Ishikawa (cell line): ENCODE measurements around the gene MMP24.

ENCODE experiments used
- CEBPB ChIP-seq: IDR thresholded peaks from 2 replicates; pipeline ENCODE4 v1.6.1; 2012
- CREB1 ChIP-seq: IDR thresholded peaks from 2 replicates; pipeline ENCODE4 v1.6.1; 2012; ENCODE audit warnings: low read depth
- EGR1 ChIP-seq: IDR thresholded peaks from 2 replicates; pipeline ENCODE4 v1.6.1; 2012
- FOXM1 ChIP-seq: IDR thresholded peaks from 2 replicates; pipeline ENCODE4 v1.6.1; 2012; ENCODE audit warnings: low read depth, borderline replicate concordance
- MAX ChIP-seq: IDR thresholded peaks from 2 replicates; pipeline ENCODE4 v1.6.1; 2012
- NFIC ChIP-seq: IDR thresholded peaks from 2 replicates; pipeline ENCODE4 v1.6.1; 2012
- RAD21 ChIP-seq: IDR thresholded peaks from 2 replicates; pipeline ENCODE4 v1.6.1; 2012; ENCODE audit warnings: low read depth
- REST ChIP-seq: IDR thresholded peaks from 2 replicates; pipeline ENCODE4 v1.6.1; 2012; ENCODE audit warnings: low read depth, mild to moderate bottlenecking
- TAF1 ChIP-seq: IDR thresholded peaks from 2 replicates; pipeline ENCODE4 v1.6.1; 2012; ENCODE audit warnings: low read depth, mild to moderate bottlenecking
- TCF12 ChIP-seq: IDR thresholded peaks from 2 replicates; pipeline ENCODE4 v1.6.1; 2012; ENCODE audit warnings: low read depth
- TEAD4 ChIP-seq: IDR thresholded peaks from 2 replicates; pipeline ENCODE4 v1.6.1; 2012
- YY1 ChIP-seq: IDR thresholded peaks from 2 replicates; pipeline ENCODE4 v1.6.1; 2012; ENCODE audit warnings: low read depth
- ZBTB7A ChIP-seq: IDR thresholded peaks from 2 replicates; pipeline ENCODE4 v1.6.1; 2012; ENCODE audit warnings: low read depth

Gene MMP24

GRCh38 chr20:35280523-35280922 is 54.0 kb downstream of the MMP24 start:
- TF ChIP-seq REST (no peak), EGR1 (no peak)

- TF ChIP-seq FOXM1 (no peak), RAD21 (no peak)
Observed at GRCh38 chr20:35281506-35282101, 55.1 kb downstream of the MMP24 start.

- TF ChIP-seq CREB1, result no peak
- no peak for TF ChIP-seq EGR1
- TF ChIP-seq ZBTB7A, result no peak
- no peak for TF ChIP-seq REST
- TF ChIP-seq RAD21, result no peak
- no peak for TF ChIP-seq YY1
- TF ChIP-seq TCF12, result no peak
- TF ChIP-seq CEBPB, result no peak
Observed at GRCh38 chr20:35283441-35284266, 57.2 kb downstream of the MMP24 start.

GRCh38 chr20:35284267-35284991 is 57.9 kb downstream of the MMP24 start, which contains the start of gene EIF6:
Gene EIF6 (minus strand): TSS chr20:35284772. CDS start chr20:35284487, 285 bp downstream.
- TF ChIP-seq TEAD4, result 0 out of 2 replicates have a peak, but pooled peaks have one; percentile 21
- 0 out of 2 replicates have a peak, but pooled peaks have one; percentile 5 for TF ChIP-seq NFIC
- TF ChIP-seq YY1, result 0 out of 2 replicates have a peak, but pooled peaks have one; percentile 12
- TF ChIP-seq TCF12, result 0 out of 2 replicates have a peak, but pooled peaks have one; percentile 36
- TF ChIP-seq TAF1, result peak; percentile 89
- no peak for TF ChIP-seq FOXM1
- TF ChIP-seq MAX, result peak; percentile 84
- no peak for TF ChIP-seq EGR1
- 0 out of 2 replicates have a peak, but pooled peaks have one; percentile 18 for TF ChIP-seq REST

GRCh38 chr20:35284992-35285805 is 58.7 kb downstream of the MMP24 start:
- TF ChIP-seq YY1 (0 out of 2 replicates have a peak, but pooled peaks have one; percentile 9), TAF1 (no peak; the same call in 1 of the 2 replicates)
